Fibroblast of villous mesenchyme (primary cell): ENCODE measurements around the gene C8B. TPM values are rescaled to one million over a fixed set of nuclear protein-coding genes. Genes with fewer than 3 reads are reported as not detected.

Source experiments
- DNase-seq: peaks from one replicate; pipeline ENCODE4 v3.0.0-alpha.2; 2010; ENCODE audit warnings: low read depth
- H3K4me3 ChIP-seq: 2 replicates; pipeline ENCODE4 v1.5.1; 2011; ENCODE audit warnings: low read depth, mild to moderate bottlenecking, low read length
- CTCF ChIP-seq: IDR thresholded peaks from 2 replicates; pipeline ENCODE4 v1.5.1; 2012; ENCODE audit warnings: low read depth, mild to moderate bottlenecking, low read length; ENCODE audit not compliant: insufficient read depth
- total RNA-seq: library from RNA; depleted of rRNA; stranded (reverse); fragments of >200 nt; gene quantifications from 2 replicates; pipeline ENCODE4 v1.2.3, GENCODE V29; 2012

The C8B gene
- total RNA-seq, 1 donor, result not detected

GRCh38 chr1:56966698-56966999 lies 834 bp upstream of the C8B start:
- TF ChIP-seq CTCF, result no peak
- no peak for DNase-seq
- H3K4me3 ChIP-seq, result no peak overlapping the region

GRCh38 chr1:56965191-56965590 lies 624 bp downstream of the C8B start:
- no peak for DNase-seq
- TF ChIP-seq CTCF, result no peak

GRCh38 chr1:56964349-56965017 lies 1.3 kb downstream of the C8B start:
- no peak for TF ChIP-seq CTCF
- DNase-seq, result no peak
- no peak overlapping the region for H3K4me3 ChIP-seq

More at GRCh38 chr1:56965191-56965590, 624 bp downstream of the C8B start:
- no peak overlapping the region for H3K4me3 ChIP-seq

GRCh38 chr1:56963667-56964066 lies 2.1 kb downstream of the C8B start:
- DNase-seq, result no peak
- TF ChIP-seq CTCF, result no peak
- H3K4me3 ChIP-seq, result no peak overlapping the region

GRCh38 chr1:56961426-56961825 lies 4.4 kb downstream of the C8B start:
- H3K4me3 ChIP-seq, result no peak overlapping the region
- no peak for DNase-seq
- no peak for TF ChIP-seq CTCF

GRCh38 chr1:56958526-56958925 lies 7.3 kb downstream of the C8B start:
- H3K4me3 ChIP-seq, result no peak overlapping the region
- TF ChIP-seq CTCF, result no peak
- peak; percentile 12 for DNase-seq

GRCh38 chr1:56957931-56958330 lies 7.9 kb downstream of the C8B start:
- TF ChIP-seq CTCF, result no peak
- DNase-seq, result no peak
- no peak overlapping the region for H3K4me3 ChIP-seq
